ENCODE measurements around the gene SLC9A8. TPM values are rescaled to one million over a fixed set of nuclear protein-coding genes. Genes with fewer than 3 reads are reported as not detected.

SLC9A8 gene
- total RNA-seq, 1 donor: 6.9 TPM

DNA sequence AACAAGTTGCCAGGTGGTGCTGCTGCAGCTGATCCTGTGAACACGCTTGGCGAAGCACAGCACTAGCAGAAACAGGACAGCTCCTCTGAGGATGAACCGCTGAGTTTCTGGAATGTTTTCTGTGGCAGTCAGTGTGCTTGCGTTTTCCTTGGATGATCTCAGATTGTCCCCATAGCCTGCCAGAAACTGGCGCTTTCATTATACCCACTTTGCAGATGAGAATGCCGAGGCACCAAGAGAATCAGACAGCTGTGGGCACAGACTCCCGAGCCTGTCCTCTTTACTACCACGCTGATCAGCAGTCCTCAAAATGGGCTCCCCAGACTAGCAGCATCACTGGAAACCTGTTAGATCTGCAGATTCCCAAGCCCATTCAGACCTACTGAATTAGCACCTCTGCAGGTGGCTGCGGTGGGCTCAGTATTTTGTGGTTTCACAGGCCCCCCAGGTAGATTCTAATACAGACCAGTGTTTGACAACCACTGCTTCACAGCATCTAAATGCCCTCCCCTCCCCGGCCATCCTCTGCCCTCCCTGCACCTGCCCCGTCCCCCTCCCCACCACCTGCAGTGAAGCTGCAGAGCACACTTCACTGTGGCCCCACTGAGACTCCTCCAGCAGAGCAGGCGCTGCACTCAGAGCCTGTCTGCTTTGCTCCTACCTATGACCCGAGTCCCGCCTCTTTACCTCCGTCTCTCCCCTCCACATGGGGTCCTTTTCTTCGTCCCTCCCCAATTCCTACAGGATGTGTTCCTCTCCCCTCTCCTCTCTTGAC lies 73.1 kb downstream of the SLC9A8 start:
- Histone ChIP-seq H2AFZ (ENCODE audit: low read length) (no peak overlapping the region), H3K27ac (ENCODE audit: low read depth, low read length) (no peak overlapping the region), H3K4me3 (ENCODE audit: insufficient read depth, low read length) (no peak overlapping the region), H3K4me1 (ENCODE audit: insufficient read depth, low read length) (peaks cover 17% of the 10 kb centered on the region), H3K9me3 (ENCODE audit: low read depth, low read length) (no peaks in the 10 kb centered on the region), H3K36me3 (ENCODE audit: insufficient read depth, low read length) (peaks cover 8% of the 10 kb centered on the region), H4K20me1 (ENCODE audit: insufficient read depth, low read length) (peaks cover 7% of the 10 kb centered on the region), H3K79me2 (ENCODE audit: insufficient read depth, low read length) (no peaks in the 10 kb centered on the region), H3K27me3 (ENCODE audit: insufficient read depth, low read length) (no peaks in the 10 kb centered on the region), H3K4me2 (ENCODE audit: insufficient read depth, low read length) (no peak overlapping the region)
- no peak for DNase-seq (ENCODE audit: insufficient read length, low spot score, missing footprints)
- TF ChIP-seq CTCF (IDR thresholded peaks at IDR 0.05; ENCODE audit: extremely low read depth, low read depth, low read length): no peak

DNA sequence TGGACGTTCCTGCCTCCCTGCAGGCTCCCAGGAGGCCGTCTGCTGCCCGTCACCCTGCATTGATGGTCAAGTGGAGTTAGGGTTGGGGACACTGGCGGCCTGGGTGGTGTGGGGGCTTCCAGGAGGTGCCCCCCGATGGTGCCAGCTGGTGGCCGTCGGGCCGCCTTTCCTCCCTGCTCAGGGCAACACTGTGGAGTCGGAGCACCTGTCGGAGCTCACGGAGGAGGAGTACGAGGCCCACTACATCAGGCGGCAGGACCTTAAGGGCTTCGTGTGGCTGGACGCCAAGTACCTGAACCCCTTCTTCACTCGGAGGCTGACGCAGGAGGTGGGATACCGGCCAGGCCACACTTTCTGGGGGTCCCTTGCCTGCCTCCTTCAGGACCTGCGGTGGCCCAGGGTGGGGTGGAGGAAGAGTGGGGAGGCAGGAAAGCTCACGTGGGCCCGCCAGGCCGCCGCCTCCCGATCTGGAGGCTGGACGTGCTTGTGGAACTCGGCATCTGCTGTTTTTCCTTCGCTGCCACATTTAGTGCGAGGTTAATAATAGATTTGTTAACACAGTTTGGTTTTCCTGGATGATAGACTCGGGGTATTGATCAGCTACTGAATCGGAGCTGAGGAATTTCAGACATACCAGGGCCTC lies 74.1 kb downstream of the SLC9A8 start:
- Histone ChIP-seq H3K4me3 (ENCODE audit: insufficient read depth, low read length) (no peak overlapping the region), H2AFZ (ENCODE audit: low read length) (no peak overlapping the region), H3K4me1 (ENCODE audit: insufficient read depth, low read length) (peaks cover 17% of the 10 kb centered on the region)

DNA sequence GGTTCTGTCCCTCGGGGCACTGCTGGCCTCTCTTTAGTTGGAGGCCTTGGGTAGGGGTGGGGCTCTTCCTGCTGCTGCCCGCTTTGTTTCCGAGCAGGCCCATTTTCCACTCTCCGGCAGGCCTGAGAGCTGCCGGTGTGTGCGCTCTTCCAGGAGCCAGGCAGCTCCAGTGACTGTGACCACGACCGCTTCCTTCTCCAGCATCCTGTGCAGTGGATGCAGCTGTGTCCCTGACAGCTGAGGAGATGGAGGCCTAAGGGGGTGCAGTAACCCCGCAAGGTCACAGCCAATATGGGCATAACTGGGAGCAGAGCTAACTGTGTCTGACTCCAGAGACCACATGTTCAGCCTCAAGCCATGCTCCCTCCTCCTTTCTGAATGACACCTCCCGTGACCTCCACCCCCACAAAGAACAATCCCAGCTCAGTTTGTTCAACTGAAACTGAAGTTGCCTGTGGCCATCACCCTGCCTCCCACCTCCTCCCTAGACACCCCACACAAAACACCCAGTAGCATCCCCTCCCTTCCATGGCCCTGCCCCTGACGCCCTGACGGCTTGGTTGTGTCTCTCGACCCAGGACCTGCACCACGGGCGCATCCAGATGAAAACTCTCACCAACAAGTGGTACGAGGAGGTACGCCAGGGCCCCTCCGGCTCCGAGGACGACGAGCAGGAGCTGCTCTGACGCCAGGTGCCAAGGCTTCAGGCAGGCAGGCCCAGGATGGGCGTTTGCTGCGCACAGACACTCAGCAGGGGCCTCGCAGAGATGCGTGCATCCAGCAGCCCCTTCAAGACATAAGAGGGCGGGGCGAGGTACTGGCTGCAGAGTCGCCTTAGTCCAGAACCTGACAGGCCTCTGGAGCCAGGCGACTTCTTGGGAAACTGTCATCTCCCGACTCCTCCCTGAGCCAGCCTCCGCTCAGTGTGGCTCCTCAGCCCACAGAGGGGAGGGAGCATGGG lies 74.9 kb downstream of the SLC9A8 start:
- Histone ChIP-seq H3K4me2 (ENCODE audit: insufficient read depth, low read length) (no peak overlapping the region), H3K9me3 (ENCODE audit: low read depth, low read length) (no peaks in the 10 kb centered on the region), H3K4me1 (ENCODE audit: insufficient read depth, low read length) (peaks cover 20% of the 10 kb centered on the region), H3K27me3 (ENCODE audit: insufficient read depth, low read length) (no peaks in the 10 kb centered on the region), H3K4me3 (ENCODE audit: insufficient read depth, low read length) (no peak overlapping the region), H3K27ac (ENCODE audit: low read depth, low read length) (no peak overlapping the region), H3K36me3 (ENCODE audit: insufficient read depth, low read length) (peaks cover 8% of the 10 kb centered on the region), H3K79me2 (ENCODE audit: insufficient read depth, low read length) (peaks cover 2% of the 10 kb centered on the region), H4K20me1 (ENCODE audit: insufficient read depth, low read length) (peaks cover 8% of the 10 kb centered on the region), H2AFZ (ENCODE audit: low read length) (no peak overlapping the region)
- TF ChIP-seq CTCF (IDR thresholded peaks at IDR 0.05; ENCODE audit: extremely low read depth, low read depth, low read length): no peak
- peak; percentile 91 for DNase-seq (ENCODE audit: insufficient read length, low spot score, missing footprints)

More for the DNA sequence above, 74.1 kb downstream of the SLC9A8 start:
- Histone ChIP-seq H3K79me2 (ENCODE audit: insufficient read depth, low read length) (no peaks in the 10 kb centered on the region), H3K9me3 (ENCODE audit: low read depth, low read length) (no peaks in the 10 kb centered on the region), H4K20me1 (ENCODE audit: insufficient read depth, low read length) (peaks cover 7% of the 10 kb centered on the region), H3K27ac (ENCODE audit: low read depth, low read length) (no peak overlapping the region), H3K36me3 (ENCODE audit: insufficient read depth, low read length) (peaks cover 8% of the 10 kb centered on the region), H3K4me2 (ENCODE audit: insufficient read depth, low read length) (no peak overlapping the region), H3K27me3 (ENCODE audit: insufficient read depth, low read length) (no peaks in the 10 kb centered on the region)
- peak; percentile 81 for DNase-seq (ENCODE audit: insufficient read length, low spot score, missing footprints)
- TF ChIP-seq CTCF (IDR thresholded peaks at IDR 0.05; ENCODE audit: extremely low read depth, low read depth, low read length): no peak

Measured in osteoblast (primary cell).